GM12878 (cell line): Measurements from ENCODE around the gene STX12.

Source experiments
- FOS ChIP-seq: IDR thresholded peaks from 3 replicates; pipeline ENCODE4 v1.6.1; 2011; ENCODE audit warnings: borderline replicate concordance; ENCODE audit not compliant: insufficient read length; ENCODE audit errors: extremely low read depth
- TF ChIP-seq, protein P1 (sequence below): IDR thresholded peaks from 2 replicates; pipeline ENCODE4 v1.6.1; 2011; ENCODE audit warnings: borderline replicate concordance, low read depth, mild to moderate bottlenecking, moderate library complexity, low read length; ENCODE audit not compliant: insufficient read depth, poor library complexity, severe bottlenecking
- TF ChIP-seq, protein P2 (sequence below), 3 experiments: IDR thresholded peaks in 2 of 3; conservative IDR thresholded peaks in 1 of 3; 2 replicates each; pipeline ENCODE4 v1.5.1; 2011; ENCODE audit warnings: low read depth in 3 of 3, low read length in 3 of 3, mild to moderate bottlenecking in 3 of 3, control low read depth in 2 of 3, moderate library complexity in 2 of 3, inconsistent platforms in 1 of 3, mixed read lengths in 1 of 3; ENCODE audit not compliant: control insufficient read depth in 2 of 3, insufficient read depth in 1 of 3; ENCODE audit errors: extremely low read depth in 1 of 3

DNA sequence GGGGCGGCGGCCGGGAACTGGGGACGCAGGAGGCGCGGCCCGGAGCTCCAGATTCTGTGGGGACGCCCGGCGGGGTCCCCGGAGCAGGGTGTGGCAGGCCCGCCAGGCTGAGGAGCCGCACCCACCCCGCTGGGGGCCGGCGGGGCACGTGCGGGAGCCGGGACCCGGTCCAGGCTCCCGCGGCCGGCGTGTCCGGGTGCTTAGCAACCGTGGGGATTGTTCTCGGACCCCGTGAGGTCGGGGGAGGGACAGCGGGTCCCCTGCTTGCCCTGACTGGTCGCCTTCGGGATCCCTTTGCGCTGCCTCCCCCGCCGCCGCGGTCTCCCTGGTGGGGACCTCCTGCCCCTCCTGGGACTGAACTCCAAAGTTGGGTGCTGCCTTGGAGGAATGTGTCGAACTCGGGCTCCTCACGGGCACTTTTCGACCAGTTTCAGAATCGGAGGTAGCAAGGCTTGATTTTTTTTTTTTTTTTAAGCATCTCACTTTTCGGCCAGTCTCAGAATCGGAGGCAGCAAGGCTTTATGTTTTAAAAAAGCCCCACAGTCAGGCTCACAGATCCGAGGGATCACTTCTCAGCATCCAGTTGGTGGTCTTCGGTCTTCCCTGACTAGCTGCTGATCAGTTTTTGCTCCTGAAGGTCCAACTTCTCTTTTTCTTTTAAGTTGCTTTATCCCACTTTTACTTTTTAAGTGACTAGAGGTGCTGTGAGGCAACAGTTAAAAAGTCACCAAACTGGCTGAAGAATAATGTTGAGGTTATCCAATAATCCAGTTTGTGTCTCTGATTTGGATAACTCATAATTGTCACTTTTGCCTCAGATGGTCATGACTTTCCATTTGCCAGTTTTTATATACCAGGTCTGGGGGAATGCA is 46.6 kb upstream of the STX12 start:
- TF ChIP-seq FOS: no peak
- TF ChIP-seq, protein P1, sequence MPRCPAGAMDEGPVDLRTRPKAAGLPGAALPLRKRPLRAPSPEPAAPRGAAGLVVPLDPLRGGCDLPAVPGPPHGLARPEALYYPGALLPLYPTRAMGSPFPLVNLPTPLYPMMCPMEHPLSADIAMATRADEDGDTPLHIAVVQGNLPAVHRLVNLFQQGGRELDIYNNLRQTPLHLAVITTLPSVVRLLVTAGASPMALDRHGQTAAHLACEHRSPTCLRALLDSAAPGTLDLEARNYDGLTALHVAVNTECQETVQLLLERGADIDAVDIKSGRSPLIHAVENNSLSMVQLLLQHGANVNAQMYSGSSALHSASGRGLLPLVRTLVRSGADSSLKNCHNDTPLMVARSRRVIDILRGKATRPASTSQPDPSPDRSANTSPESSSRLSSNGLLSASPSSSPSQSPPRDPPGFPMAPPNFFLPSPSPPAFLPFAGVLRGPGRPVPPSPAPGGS: no peak
- TF ChIP-seq, protein P2, sequence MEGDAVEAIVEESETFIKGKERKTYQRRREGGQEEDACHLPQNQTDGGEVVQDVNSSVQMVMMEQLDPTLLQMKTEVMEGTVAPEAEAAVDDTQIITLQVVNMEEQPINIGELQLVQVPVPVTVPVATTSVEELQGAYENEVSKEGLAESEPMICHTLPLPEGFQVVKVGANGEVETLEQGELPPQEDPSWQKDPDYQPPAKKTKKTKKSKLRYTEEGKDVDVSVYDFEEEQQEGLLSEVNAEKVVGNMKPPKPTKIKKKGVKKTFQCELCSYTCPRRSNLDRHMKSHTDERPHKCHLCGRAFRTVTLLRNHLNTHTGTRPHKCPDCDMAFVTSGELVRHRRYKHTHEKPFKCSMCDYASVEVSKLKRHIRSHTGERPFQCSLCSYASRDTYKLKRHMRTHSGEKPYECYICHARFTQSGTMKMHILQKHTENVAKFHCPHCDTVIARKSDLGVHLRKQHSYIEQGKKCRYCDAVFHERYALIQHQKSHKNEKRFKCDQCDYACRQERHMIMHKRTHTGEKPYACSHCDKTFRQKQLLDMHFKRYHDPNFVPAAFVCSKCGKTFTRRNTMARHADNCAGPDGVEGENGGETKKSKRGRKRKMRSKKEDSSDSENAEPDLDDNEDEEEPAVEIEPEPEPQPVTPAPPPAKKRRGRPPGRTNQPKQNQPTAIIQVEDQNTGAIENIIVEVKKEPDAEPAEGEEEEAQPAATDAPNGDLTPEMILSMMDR (IDR thresholded peaks at IDR 0.05 in 2 of 3, conservative IDR thresholded peaks at IDR 0.05 in 1 of 3; ENCODE audit: control insufficient read depth in 2 of 3, extremely low read depth in 1 of 3, insufficient read depth in 1 of 3, low read depth in 3 of 3, low read length in 3 of 3): no peak
